HCT116 (cell line): ENCODE measurements around the gene DLG2. TPM values are rescaled to one million over a fixed set of nuclear protein-coding genes. Genes with fewer than 3 reads are reported as not detected.

Experiments
- ATAC-seq: fragments of 200-7000 bp; cut with Tn5 transposase; 2 replicates; pipeline ENCODE4 v1.9.1; 2020; ENCODE audit warnings: mild to moderate bottlenecking, moderate library complexity
- BruUV-seq: library from RNA; stranded (reverse); fragments of 400-500 nt; replicated peaks from 2 replicates; lab custom pipeline; 2021; lab: Mats Ljungman, UMichigan
- CTCF ChIA-PET: fragments of 300-600 bp; sonication (Branson Sonifier 250); formaldehyde crosslinking; loops from one replicate; lab custom pipeline; 2021; ENCODE audit warnings: antibody characterized with exemption; lab: Charles Lee
- POLR2A ChIA-PET: fragments of 300-600, 350-600 bp; sonication (Branson Sonifier 250); formaldehyde crosslinking; loops from one replicate; lab custom pipeline; 2021; ENCODE audit warnings: antibody characterized with exemption; lab: Charles Lee
- RAD21 ChIA-PET, 2 experiments: fragments of 300-600 bp; sonication (Branson Sonifier 250); formaldehyde crosslinking; loops; one replicate each; lab custom pipeline; 2023; ENCODE audit warnings: low total read pairs in 2 of 2; ENCODE audit not compliant: uncharacterized antibody in 2 of 2, unreplicated experiment in 2 of 2, low non-redundant PET in 1 of 2; lab: Charles Lee
- DNase-seq: peaks from one replicate; pipeline ENCODE4 v3.0.0-alpha.2; 2010; ENCODE audit warnings: low read depth, low spot score
- H2AFZ ChIP-seq: fragments of 200-600 bp; shearing (Covaris generic), sonication (generic); 2 replicates; pipeline ENCODE4 v1.6.1; 2017; ENCODE audit warnings: low read depth, mixed run types, mixed read lengths, antibody characterized with exemption, low read length; ENCODE audit not compliant: poor library complexity, severe bottlenecking
- H3K27ac ChIP-seq: 2 replicates; pipeline ENCODE4 v1.5.1; 2012; ENCODE audit warnings: low read depth, low read length
- H3K27me3 ChIP-seq: fragments of 200-600 bp; sonication (generic); 2 replicates; pipeline ENCODE4 v1.6.1; 2016; ENCODE audit warnings: mixed run types, low read length, mixed read lengths; ENCODE audit not compliant: insufficient read depth
- H3K36me3 ChIP-seq, 2 experiments: fragments of 200-500 bp in 1 of 2; fragments of 200-600 bp in 1 of 2; sonication (Bioruptor generic) in 1 of 2; sonication (generic) in 1 of 2; 2 replicates each; pipeline versions ENCODE4 v1.5.1 to v1.6.1; 2014 to 2016; ENCODE audit warnings: low read length in 2 of 2, inconsistent platforms in 1 of 2, mixed read lengths in 1 of 2, mixed run types in 1 of 2; ENCODE audit not compliant: insufficient read depth in 2 of 2, control insufficient read depth in 1 of 2
- H3K4me1 ChIP-seq, 2 experiments: fragments of 200-600 bp in 1 of 2; sonication (generic) in 1 of 2; 2 replicates each; pipeline versions ENCODE4 v1.5.1 to v1.6.1; 2012 to 2017; ENCODE audit warnings: low read length in 2 of 2, inconsistent platforms in 1 of 2, mild to moderate bottlenecking in 1 of 2, mixed read lengths in 1 of 2, mixed run types in 1 of 2, moderate library complexity in 1 of 2; ENCODE audit not compliant: insufficient read depth in 2 of 2, control insufficient read depth in 1 of 2
- H3K4me2 ChIP-seq: fragments of 200-600 bp; sonication (generic); 2 replicates; pipeline ENCODE4 v1.6.1; 2017; ENCODE audit warnings: mixed run types, low read length, mixed read lengths
- H3K4me3 ChIP-seq, 2 experiments: fragments of 200-600 bp in 1 of 2; sonication (generic) in 1 of 2; replicated peaks in 1 of 2; 2 replicates each; pipeline ENCODE4 v1.5.1; 2011 to 2016; ENCODE audit warnings: low read length in 2 of 2, control low read depth in 1 of 2, low read depth in 1 of 2, mild to moderate bottlenecking in 1 of 2, mixed read lengths in 1 of 2, mixed run types in 1 of 2
- H3K79me2 ChIP-seq: fragments of 200-600 bp; sonication (generic); 2 replicates; pipeline ENCODE4 v1.6.1; 2017; ENCODE audit warnings: mild to moderate bottlenecking, mixed run types, low read length, moderate library complexity, mixed read lengths; ENCODE audit not compliant: insufficient read depth
- H3K9ac ChIP-seq: fragments of 200-600 bp; sonication (generic); 2 replicates; pipeline ENCODE4 v1.6.1; 2016; ENCODE audit warnings: low read length, mixed read lengths
- H3K9me2 ChIP-seq: fragments of 200-600 bp; sonication (generic), shearing (Covaris generic); 2 replicates; pipeline ENCODE4 v1.6.1; 2017; ENCODE audit warnings: mixed run types, mild to moderate bottlenecking, moderate library complexity; ENCODE audit not compliant: insufficient read depth
- H3K9me3 ChIP-seq, 2 experiments: fragments of 200-500 bp in 1 of 2; fragments of 200-600 bp in 1 of 2; sonication (Bioruptor generic) in 1 of 2; sonication (generic) in 1 of 2; 2 replicates each; pipeline ENCODE4 v1.6.1; 2014 to 2017; ENCODE audit warnings: low read length in 2 of 2, mixed read lengths in 2 of 2, inconsistent platforms in 1 of 2, low read depth in 1 of 2, mild to moderate bottlenecking in 1 of 2, mixed run types in 1 of 2, moderate library complexity in 1 of 2; ENCODE audit not compliant: control insufficient read depth in 1 of 2, insufficient read depth in 1 of 2
- H4K20me1 ChIP-seq: fragments of 200-600 bp; sonication (generic), shearing (Covaris generic); 2 replicates; pipeline ENCODE4 v1.6.1; 2017; ENCODE audit warnings: mixed run types, mild to moderate bottlenecking, moderate library complexity; ENCODE audit not compliant: insufficient read depth
- CEBPB ChIP-seq: IDR thresholded peaks from 2 replicates; pipeline ENCODE4 v1.6.1; 2012; ENCODE audit warnings: low read depth
- EGR1 ChIP-seq: IDR thresholded peaks from 2 replicates; pipeline ENCODE4 v1.6.1; 2012; ENCODE audit warnings: low read depth
- EZH2 ChIP-seq: fragments of 200-600 bp; sonication (generic); IDR thresholded peaks from 2 replicates; pipeline ENCODE4 v1.6.1; 2017; ENCODE audit warnings: antibody characterized with exemption, mixed run types
- EZH2phosphoT487 ChIP-seq: fragments of 200-600 bp; IDR thresholded peaks from 2 replicates; pipeline ENCODE4 v1.6.1; 2018; ENCODE audit warnings: antibody characterized with exemption, borderline replicate concordance
- FOSL1 ChIP-seq: IDR thresholded peaks from 2 replicates; pipeline ENCODE4 v1.6.1; 2012; ENCODE audit warnings: low read depth
- RAD21 ChIP-seq: IDR thresholded peaks from 2 replicates; pipeline ENCODE4 v1.6.1; 2012; ENCODE audit warnings: low read depth, mild to moderate bottlenecking
- SIN3A ChIP-seq: IDR thresholded peaks from 2 replicates; pipeline ENCODE4 v1.6.1; 2012; ENCODE audit warnings: low read depth
- SP1 ChIP-seq: IDR thresholded peaks from 2 replicates; pipeline ENCODE4 v1.6.1; 2012; ENCODE audit warnings: low read depth
- YY1 ChIP-seq: IDR thresholded peaks from 2 replicates; pipeline ENCODE4 v1.6.1; 2011; ENCODE audit warnings: low read length, low read depth, moderate library complexity, mild to moderate bottlenecking; ENCODE audit not compliant: insufficient replicate concordance; ENCODE audit errors: extremely low read depth
- intact Hi-C: fragments of 100-400 bp; cut with micrococcal nuclease; formaldehyde crosslinking; loops from 2 replicates; pipeline ENCODE4 v1.10.0; 2022
- total RNA-seq: library from RNA; stranded (reverse); gene quantifications from one replicate; pipeline ENCODE4 v1.2.1, GENCODE V29; 2021; ENCODE audit not compliant: unreplicated experiment
- TF ChIP-seq, protein P1 (sequence below): IDR thresholded peaks from 2 replicates; pipeline ENCODE4 v1.6.1; 2011; ENCODE audit warnings: mild to moderate bottlenecking, low read length, moderate library complexity; ENCODE audit not compliant: insufficient replicate concordance; ENCODE audit errors: extremely low read depth
- TF ChIP-seq, protein P2 (sequence below): IDR thresholded peaks from 2 replicates; pipeline ENCODE4 v1.6.1; 2012

DLG2 gene
- total RNA-seq, 1 experiment from 2014 or later: 2.4 TPM

DNA sequence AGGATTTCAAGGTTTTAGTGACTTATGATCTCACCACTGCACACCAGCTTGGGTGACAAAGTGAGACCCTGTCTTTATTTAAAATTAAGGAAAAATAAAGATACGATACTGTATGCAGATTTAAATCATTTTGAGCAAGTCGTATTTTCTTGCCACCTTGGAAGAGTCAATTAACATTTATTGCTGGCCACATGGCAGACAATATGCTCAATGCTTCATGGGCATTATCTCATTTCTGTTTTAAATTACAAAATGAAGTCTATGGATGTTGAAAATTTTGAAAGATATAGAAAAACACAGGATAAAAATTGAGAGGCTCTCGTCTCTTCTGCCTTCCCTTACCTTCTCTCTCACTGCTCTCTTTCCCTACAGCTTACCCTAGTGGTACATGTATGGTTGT is 1992.0 kb downstream of the DLG2 start:
- no peaks in the 10 kb centered on the region for H3K9me2 ChIP-seq
- intact Hi-C loops: no loop called here
- ChIA-PET POLR2A (no interaction called here), RAD21 (no interaction called here), CTCF (no interaction called here)
- H4K20me1 ChIP-seq: no peaks in the 10 kb centered on the region
- H3K4me1 ChIP-seq: no peaks in the 10 kb centered on the region
- no TSS peak for BruUV-seq
- no peak overlapping the region for H3K4me3 ChIP-seq
- no peak overlapping the region for H3K4me2 ChIP-seq
- H3K9ac ChIP-seq: no peak overlapping the region
- DNase-seq (no peak), ATAC-seq (no peak)
- no peaks in the 10 kb centered on the region for H3K9me3 ChIP-seq
- H3K27me3 ChIP-seq: peaks cover 28% of the 10 kb centered on the region
- no peak overlapping the region for H3K27ac ChIP-seq
- no peak overlapping the region for H2AFZ ChIP-seq
- H3K79me2 ChIP-seq: no peaks in the 10 kb centered on the region
- TF ChIP-seq RAD21 (no peak), EZH2phosphoT487 (no peak), YY1 (no peak), EGR1 (no peak), EZH2 (no peak), FOSL1 (no peak), CEBPB (no peak), SIN3A (no peak), SP1 (no peak)
- TF ChIP-seq, protein P1, sequence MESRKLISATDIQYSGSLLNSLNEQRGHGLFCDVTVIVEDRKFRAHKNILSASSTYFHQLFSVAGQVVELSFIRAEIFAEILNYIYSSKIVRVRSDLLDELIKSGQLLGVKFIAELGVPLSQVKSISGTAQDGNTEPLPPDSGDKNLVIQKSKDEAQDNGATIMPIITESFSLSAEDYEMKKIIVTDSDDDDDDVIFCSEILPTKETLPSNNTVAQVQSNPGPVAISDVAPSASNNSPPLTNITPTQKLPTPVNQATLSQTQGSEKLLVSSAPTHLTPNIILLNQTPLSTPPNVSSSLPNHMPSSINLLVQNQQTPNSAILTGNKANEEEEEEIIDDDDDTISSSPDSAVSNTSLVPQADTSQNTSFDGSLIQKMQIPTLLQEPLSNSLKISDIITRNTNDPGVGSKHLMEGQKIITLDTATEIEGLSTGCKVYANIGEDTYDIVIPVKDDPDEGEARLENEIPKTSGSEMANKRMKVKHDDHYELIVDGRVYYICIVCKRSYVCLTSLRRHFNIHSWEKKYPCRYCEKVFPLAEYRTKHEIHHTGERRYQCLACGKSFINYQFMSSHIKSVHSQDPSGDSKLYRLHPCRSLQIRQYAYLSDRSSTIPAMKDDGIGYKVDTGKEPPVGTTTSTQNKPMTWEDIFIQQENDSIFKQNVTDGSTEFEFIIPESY: no peak
- TF ChIP-seq, protein P2, sequence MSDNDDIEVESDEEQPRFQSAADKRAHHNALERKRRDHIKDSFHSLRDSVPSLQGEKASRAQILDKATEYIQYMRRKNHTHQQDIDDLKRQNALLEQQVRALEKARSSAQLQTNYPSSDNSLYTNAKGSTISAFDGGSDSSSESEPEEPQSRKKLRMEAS: no peak
- TF ChIP-seq, all 23 proteins: peak for 0
- no peaks in the 10 kb centered on the region for H3K36me3 ChIP-seq
